HepG2 (cell line): Measurements from ENCODE around the gene TP53TG5. TPM values are rescaled to one million over a fixed set of nuclear protein-coding genes. Genes with fewer than 3 reads are reported as not detected.

Experiments
- CEBPG ChIP-seq: IDR thresholded peaks from 2 replicates; pipeline ENCODE4 v1.6.1; 2016
- DMTF1 ChIP-seq: sonication (generic); formaldehyde crosslinking; IDR thresholded peaks from 2 replicates; pipeline ENCODE4 v1.4.0; 2020; ENCODE audit warnings: mild to moderate bottlenecking, missing genetic modification reagents
- DNMT3B ChIP-seq: conservative IDR thresholded peaks from 2 replicates; pipeline ENCODE4 v1.6.1; 2016; ENCODE audit warnings: missing biosample characterization, control low read depth
- GMEB2 ChIP-seq: IDR thresholded peaks from 2 replicates; pipeline ENCODE4 v1.6.1; 2016; ENCODE audit warnings: missing biosample characterization, missing genetic modification reagents, low read depth
- ISX ChIP-seq: sonication (generic); formaldehyde crosslinking; conservative IDR thresholded peaks from 2 replicates; pipeline ENCODE4 v1.5.0; 2020; ENCODE audit warnings: missing genetic modification reagents
- KMT2B ChIP-seq: IDR thresholded peaks from 2 replicates; pipeline ENCODE4 v1.6.1; 2016; ENCODE audit warnings: missing genetic modification reagents, missing compliant biosample characterization
- LCORL ChIP-seq, 2 experiments: fragments of 450-650 bp in 1 of 2; sonication (generic) in 1 of 2; formaldehyde crosslinking in 1 of 2; IDR thresholded peaks; 2 replicates each; pipeline versions ENCODE4 v1.5.0 to v1.6.1; 2017 to 2020; ENCODE audit warnings: antibody characterized with exemption in 1 of 2, missing genetic modification reagents in 1 of 2
- LRRFIP1 ChIP-seq: sonication (generic); formaldehyde crosslinking; conservative IDR thresholded peaks from 2 replicates; pipeline ENCODE4 v1.4.0; 2020; ENCODE audit warnings: missing genetic modification reagents
- MAFK ChIP-seq, 2 experiments: IDR thresholded peaks in 1 of 2; conservative IDR thresholded peaks in 1 of 2; 2 replicates each; pipeline ENCODE4 v1.6.1; 2011; ENCODE audit warnings: improper control_type of control experiment in 2 of 2, low read length in 2 of 2
- PCBP2 ChIP-seq: fragments of 200-400 bp; formaldehyde crosslinking; optimal IDR thresholded peaks from 2 replicates; pipeline ENCODE3; 2018; ENCODE audit warnings: low read length, low read depth; ENCODE audit not compliant: poor library complexity, severe bottlenecking
- SALL2 ChIP-seq: sonication (generic); formaldehyde crosslinking; IDR thresholded peaks from 2 replicates; pipeline ENCODE4 v1.8.1; 2023; ENCODE audit warnings: mild to moderate bottlenecking, missing genetic modification reagents, inconsistent platforms
- SMAD3 ChIP-seq: sonication (generic); formaldehyde crosslinking; IDR thresholded peaks from 2 replicates; pipeline ENCODE4 v1.4.0; 2020; ENCODE audit warnings: missing genetic modification reagents
- TARDBP ChIP-seq: sonication (generic); formaldehyde crosslinking; IDR thresholded peaks from 2 replicates; pipeline ENCODE4 v1.8.0; 2022; ENCODE audit warnings: mild to moderate bottlenecking, missing genetic modification reagents
- TBL1XR1 ChIP-seq: fragments of 150-350 bp; IDR thresholded peaks from 2 replicates; pipeline ENCODE4 v1.6.1; 2014; ENCODE audit warnings: borderline replicate concordance, low read length; ENCODE audit not compliant: partially characterized antibody
- TBX2 ChIP-seq: sonication (generic); formaldehyde crosslinking; IDR thresholded peaks from 2 replicates; pipeline ENCODE4 v1.5.0; 2020; ENCODE audit warnings: missing genetic modification reagents, mild to moderate bottlenecking, borderline replicate concordance
- XBP1 ChIP-seq: sonication (generic); formaldehyde crosslinking; IDR thresholded peaks from 2 replicates; pipeline ENCODE4 v1.5.0; 2020; ENCODE audit warnings: missing genetic modification reagents
- ZFY ChIP-seq: sonication (generic); formaldehyde crosslinking; IDR thresholded peaks from 2 replicates; pipeline ENCODE4 v1.4.0; 2020; ENCODE audit warnings: missing genetic modification reagents
- ZNF225 ChIP-seq: sonication (generic); formaldehyde crosslinking; IDR thresholded peaks from 2 replicates; pipeline ENCODE4 v1.4.0; 2020; ENCODE audit warnings: mild to moderate bottlenecking, missing genetic modification reagents
- ZNF550 ChIP-seq: sonication (generic); formaldehyde crosslinking; IDR thresholded peaks from 2 replicates; pipeline ENCODE4 v1.4.0; 2020; ENCODE audit warnings: mild to moderate bottlenecking, missing genetic modification reagents, borderline replicate concordance
- ZNF7 ChIP-seq: IDR thresholded peaks from 2 replicates; pipeline ENCODE4 v1.6.1; 2016; ENCODE audit warnings: missing biosample characterization, missing genetic modification reagents
- ZNF703 ChIP-seq: sonication (generic); formaldehyde crosslinking; IDR thresholded peaks from 2 replicates; pipeline ENCODE4 v1.5.1; 2020; ENCODE audit warnings: missing genetic modification reagents, mild to moderate bottlenecking, moderate library complexity, borderline replicate concordance
- ZNF761 ChIP-seq: sonication (generic); formaldehyde crosslinking; conservative IDR thresholded peaks from 2 replicates; pipeline ENCODE4 v1.4.0; 2020; ENCODE audit warnings: mild to moderate bottlenecking, missing genetic modification reagents
- ZNF766 ChIP-seq: sonication (generic); formaldehyde crosslinking; IDR thresholded peaks from 2 replicates; pipeline ENCODE4 v1.5.0; 2020; ENCODE audit warnings: missing genetic modification reagents, borderline replicate concordance
- ZNF891 ChIP-seq: sonication (generic); formaldehyde crosslinking; IDR thresholded peaks from 2 replicates; pipeline ENCODE4 v1.5.0; 2020; ENCODE audit warnings: mild to moderate bottlenecking, missing genetic modification reagents
- polyA plus RNA-seq, 8 experiments: library from polyadenylated mRNA; depleted of rRNA in 3 of 8; stranded (reverse) in 7 of 8; unstranded in 1 of 8; fragments of >200 nt; fragmentation: Illumina TruSeq in 4 of 8; extraction: Trizol in 4 of 8; gene quantifications; 2 replicates each; pipeline versions ENCODE4 v1.2.1 to v1.2.3, GENCODE V29; 2011 to 2016; ENCODE audit warnings: low read depth in 4 of 8, missing spikeins in 1 of 8, mixed read lengths in 1 of 8; ENCODE audit not compliant: insufficient read depth in 1 of 8
- total RNA-seq, 5 experiments: library from RNA; depleted of rRNA; stranded (reverse); fragments of >200 nt; fragmentation: Illumina TruSeq; extraction: Trizol; gene quantifications; 2 replicates each; pipeline ENCODE4 v1.2.3, GENCODE V29; 2016; ENCODE audit warnings: low read depth in 1 of 5

TP53TG5 gene
- total and polyA plus RNA-seq, 2 of the 13 experiments (the other 11 are each of a cell fraction or from before 2014, with no cell fraction given) = 0.11 TPM; not detected in 1

- TF ChIP-seq ZNF550 (CRISPR knock-in tag) (peak; percentile 66; the same call in 1 of the 2 replicates), CEBPG (peak; percentile 56), MAFK (conservative IDR thresholded peaks at IDR 0.05 in 1 of 2, IDR thresholded peaks at IDR 0.05 in 1 of 2; ENCODE audit: low read length in 2 of 2) (no peak), ZNF703 (CRISPR knock-in tag) (peak; percentile 48; the same call in 1 of the 2 replicates), ISX (CRISPR knock-in tag) (peak; percentile 43; the same call in 1 of the 2 replicates), KMT2B (peak; percentile 94), ZNF225 (CRISPR knock-in tag) (peak; percentile 99), ZFY (CRISPR knock-in tag) (peak; percentile 92), ZNF766 (CRISPR knock-in tag) (no peak; the same call in 1 of the 2 replicates), DNMT3B (CRISPR knock-in tag) (peak; percentile 55), SMAD3 (CRISPR knock-in tag) (peak; percentile 91), GMEB2 (CRISPR knock-in tag) (peak; percentile 86), LRRFIP1 (CRISPR knock-in tag) (0 out of 2 replicates have a peak, but pooled peaks have one; percentile 84), PCBP2 (no peak), TBL1XR1 (no peak), ZNF761 (CRISPR knock-in tag) (peak; percentile 98), TBX2 (peak; percentile 96), SALL2 (peak; percentile 96; the same call in 1 of the 2 replicates), ZNF7 (CRISPR knock-in tag) (no peak), LCORL (IDR thresholded peaks at IDR 0.05) (no peak), LCORL (CRISPR knock-in tag; IDR thresholded peaks at IDR 0.05) (peak; percentile 99), TARDBP (peak; percentile 98), XBP1 (CRISPR knock-in tag) (peak; percentile 86; the same call in 1 of the 2 replicates), DMTF1 (CRISPR knock-in tag) (peak; percentile 63; the same call in 1 of the 2 replicates), ZNF891 (CRISPR knock-in tag) (peak; percentile 99)
These were observed 15.1 kb downstream of the TP53TG5 start, which contains the start of gene SYS1 (continued) for GRCh38 chr20:45362804-45363610.
